ENCODE measurements around the gene ADK. TPM values are rescaled to one million over a fixed set of nuclear protein-coding genes. Genes with fewer than 3 reads are reported as not detected.

Gene ADK
- total RNA-seq, 1 experiment from 2014 or later = 26.8 TPM

DNA sequence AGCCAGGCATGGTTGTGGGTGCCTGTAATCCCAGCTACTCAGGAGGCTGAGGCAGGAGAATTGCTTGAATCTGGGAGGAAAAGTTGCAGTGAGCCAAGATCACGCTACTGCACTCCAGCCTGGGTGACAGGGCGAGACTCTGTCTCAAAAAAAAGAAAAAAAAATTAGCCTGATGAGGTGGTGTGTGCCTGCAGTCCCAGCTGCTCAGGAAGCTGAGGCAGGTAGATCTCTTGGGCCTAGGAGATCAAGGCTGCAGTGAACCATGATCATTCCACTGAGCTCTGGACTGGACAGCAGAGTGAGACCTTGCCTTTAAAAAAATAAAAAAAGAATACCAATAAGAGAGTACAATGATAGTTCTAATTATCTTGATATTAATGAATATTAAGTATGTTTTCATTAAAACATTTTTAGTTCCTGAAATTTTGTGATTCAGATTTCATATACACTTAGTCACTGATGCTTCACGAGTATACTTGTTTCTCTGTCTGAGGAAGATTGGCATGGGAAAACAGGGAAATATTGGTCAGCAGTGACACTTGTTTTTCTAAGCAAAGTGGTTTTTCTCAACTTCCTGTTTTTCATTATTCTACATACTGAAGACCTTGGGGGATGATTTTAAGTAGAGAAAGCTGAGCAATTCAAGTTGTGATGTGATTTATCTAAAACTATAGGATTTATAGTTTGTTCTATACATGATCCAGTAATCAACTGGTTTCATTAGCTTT, 76.8 kb downstream of the ADK start:
- no peak overlapping the region for H2AFZ ChIP-seq (ENCODE audit: low read length)
- no peak overlapping the region for H3K4me2 ChIP-seq (ENCODE audit: insufficient read depth, insufficient read length, low read length)
- H3K36me3 Mint-ChIP-seq (ENCODE audit: insufficient read depth in 1 of 3, low read depth in 3 of 3) = peaks cover 0 to 1% (median 0%) of the 10 kb centered on the region in 3 experiments; a peak in 2 of 7 replicates
- H3K9ac ChIP-seq (ENCODE audit: extremely low read depth, insufficient read length, low read length) = no peak overlapping the region
- WGBS (ENCODE audit: extremely low coverage, insufficient read length, low lambda C conversion rate) = no CpG with 5 or more reads among the region's 3 CpGs
- no peak for DNase-seq
- no peak overlapping the region for H4K91ac ChIP-seq (ENCODE audit: insufficient read length, low read depth, low read length)
- H3K18ac ChIP-seq (ENCODE audit: insufficient read length, low read depth, low read length) = no peak overlapping the region
- no peak overlapping the region for H3K4ac ChIP-seq (ENCODE audit: low read depth, low read length)
- no peak overlapping the region for H2BK15ac ChIP-seq (ENCODE audit: low read depth, low read length)
- H3K27ac Mint-ChIP-seq = no peak overlapping the region; a peak in 1 of 7 replicates
- no peak overlapping the region for H2BK20ac ChIP-seq (ENCODE audit: low read depth, low read length, poor library complexity, severe bottlenecking)
- no peak overlapping the region for H4K5ac ChIP-seq (ENCODE audit: insufficient read length, low read depth, low read length)
- no peak overlapping the region for H3T11ph ChIP-seq (ENCODE audit: low read length)
- no peak overlapping the region for H2AK5ac ChIP-seq (ENCODE audit: insufficient read length, low read length)
- no peak overlapping the region for H2BK5ac ChIP-seq (ENCODE audit: insufficient read length, low read length)
- H3K23me2 ChIP-seq (ENCODE audit: insufficient read length, low read depth, low read length, poor library complexity, severe bottlenecking) = no peaks in the 10 kb centered on the region
- H3K14ac ChIP-seq (ENCODE audit: insufficient read depth, low read length) = no peak overlapping the region
- no peak overlapping the region for H2BK12ac ChIP-seq (ENCODE audit: insufficient read length, low read depth, low read length)
- no peak overlapping the region for H3K4me3 Mint-ChIP-seq
- H4K8ac ChIP-seq (replicated peaks; ENCODE audit: insufficient read length, low read depth, low read length) = no peak overlapping the region
- no peak overlapping the region for H3K56ac ChIP-seq (ENCODE audit: insufficient read length, low read depth, low read length)
- H2BK120ac ChIP-seq (ENCODE audit: low read depth, low read length, poor library complexity, severe bottlenecking) = no peak overlapping the region
- H3K79me2 ChIP-seq (ENCODE audit: insufficient read depth, low read length) = no peaks in the 10 kb centered on the region
- no peaks in the 10 kb centered on the region for H4K20me1 ChIP-seq (ENCODE audit: control insufficient read depth, insufficient read depth, insufficient read length)
- no peaks in the 10 kb centered on the region for H3K27me3 ChIP-seq (ENCODE audit: insufficient read depth, low read length)
- no peak overlapping the region for H3K23ac ChIP-seq (ENCODE audit: insufficient read length, low read depth, low read length)
- H3K9me3 ChIP-seq (ENCODE audit: control insufficient read depth, low read depth, low read length) = no peaks in the 10 kb centered on the region
- H3K27ac ChIP-seq (ENCODE audit: insufficient read length, low read depth, low read length) = no peak overlapping the region
- H3K4me1 Mint-ChIP-seq = peaks cover 0 to 2% of the 10 kb centered on the region in 2 experiments; a peak in 1 of 4 replicates
- H3K27me3 Mint-ChIP-seq (ENCODE audit: low read depth) = no peaks in the 10 kb centered on the region
- no peaks in the 10 kb centered on the region for H3K9me3 Mint-ChIP-seq
- no peaks in the 10 kb centered on the region for H3K79me1 ChIP-seq (ENCODE audit: insufficient read depth, low read depth, low read length, poor library complexity, severe bottlenecking)
- no peak for TF ChIP-seq CTCF (conservative IDR thresholded peaks at IDR 0.05)
- no peaks in the 10 kb centered on the region; the same call in 1 of the 2 replicates for H3K4me1 ChIP-seq (ENCODE audit: insufficient read depth, low read length)
